ENCODE measurements around the gene ACTA2. TPM values are rescaled to one million over a fixed set of nuclear protein-coding genes. Genes with fewer than 3 reads are reported as not detected.

ACTA2 gene
- total RNA-seq, 1 experiment from 2014 or later = 2.4 TPM

DNA sequence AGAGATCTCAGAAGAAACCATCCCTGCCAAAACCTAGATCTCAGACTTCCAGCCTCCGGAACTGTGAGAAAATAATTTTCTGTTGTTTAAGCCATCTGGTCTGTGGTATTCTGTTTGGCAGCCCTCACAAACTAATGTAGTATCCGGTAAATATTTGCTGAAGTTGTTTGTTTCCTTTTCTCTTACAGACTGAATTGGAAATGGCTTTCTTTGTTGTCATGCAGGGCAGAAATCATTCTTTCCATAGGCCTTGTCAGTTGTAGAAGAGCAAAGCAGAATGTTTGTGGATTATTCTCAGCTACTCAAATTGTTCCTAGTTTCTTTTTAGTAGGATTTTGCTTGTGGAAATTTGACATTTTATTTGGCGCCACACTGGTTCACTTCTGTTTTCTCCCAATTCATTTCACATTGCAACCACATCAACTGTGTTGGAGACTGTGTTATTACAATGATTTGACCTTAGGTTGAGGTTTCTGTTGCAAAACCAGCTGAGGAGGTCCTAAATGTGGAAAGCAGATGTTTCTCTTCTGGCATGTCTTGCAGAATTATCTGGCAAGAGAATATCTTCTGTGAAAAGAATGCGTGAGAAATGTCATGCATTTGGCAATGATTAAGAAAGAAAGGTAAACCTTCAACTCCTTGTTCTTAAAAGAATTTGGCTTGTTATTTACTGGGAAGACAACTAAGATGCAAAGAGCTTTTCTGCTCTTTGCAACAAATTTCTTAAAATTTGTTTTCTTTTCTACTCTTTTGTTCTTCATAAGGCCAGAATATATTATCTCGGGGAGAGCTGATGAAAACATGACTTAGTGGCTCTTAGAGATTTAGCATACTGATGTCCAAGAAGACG lies 25.8 kb downstream of the ACTA2 start:
- Histone ChIP-seq H4K8ac (replicated peaks; ENCODE audit: insufficient read length, low read depth, low read length) (no peak overlapping the region), H3K23me2 (ENCODE audit: insufficient read length, low read depth, low read length, poor library complexity, severe bottlenecking) (no peaks in the 10 kb centered on the region), H3K14ac (ENCODE audit: insufficient read depth, low read length) (no peak overlapping the region), H2BK12ac (ENCODE audit: insufficient read length, low read depth, low read length) (no peak overlapping the region), H2BK15ac (ENCODE audit: low read depth, low read length) (no peak overlapping the region), H3K9me3 (ENCODE audit: control insufficient read depth, low read depth, low read length) (no peaks in the 10 kb centered on the region), H3K79me2 (ENCODE audit: insufficient read depth, low read length) (no peaks in the 10 kb centered on the region), H3K27me3 (ENCODE audit: insufficient read depth, low read length) (no peaks in the 10 kb centered on the region), H3K27ac (ENCODE audit: insufficient read length, low read depth, low read length) (no peak overlapping the region), H4K91ac (ENCODE audit: insufficient read length, low read depth, low read length) (no peak overlapping the region), H3T11ph (ENCODE audit: low read length) (no peak overlapping the region), H3K18ac (ENCODE audit: insufficient read length, low read depth, low read length) (no peak overlapping the region), H3K4me1 (ENCODE audit: insufficient read depth, low read length) (no peaks in the 10 kb centered on the region; the same call in 1 of the 2 replicates), H3K56ac (ENCODE audit: insufficient read length, low read depth, low read length) (no peak overlapping the region), H3K4ac (ENCODE audit: low read depth, low read length) (no peak overlapping the region), H3K79me1 (ENCODE audit: insufficient read depth, low read depth, low read length, poor library complexity, severe bottlenecking) (no peaks in the 10 kb centered on the region), H2AFZ (ENCODE audit: low read length) (no peak overlapping the region), H2BK120ac (ENCODE audit: low read depth, low read length, poor library complexity, severe bottlenecking) (no peak overlapping the region), H3K9ac (ENCODE audit: extremely low read depth, insufficient read length, low read length) (no peak overlapping the region), H2BK20ac (ENCODE audit: low read depth, low read length, poor library complexity, severe bottlenecking) (no peak overlapping the region), H3K23ac (ENCODE audit: insufficient read length, low read depth, low read length) (no peak overlapping the region), H2BK5ac (ENCODE audit: insufficient read length, low read length) (no peak overlapping the region), H3K4me2 (ENCODE audit: insufficient read depth, insufficient read length, low read length) (no peak overlapping the region), H2AK5ac (ENCODE audit: insufficient read length, low read length) (no peak overlapping the region), H4K5ac (ENCODE audit: insufficient read length, low read depth, low read length) (no peak overlapping the region), H4K20me1 (ENCODE audit: control insufficient read depth, insufficient read depth, insufficient read length) (no peaks in the 10 kb centered on the region)
- Mint-ChIP-seq H3K27me3 (ENCODE audit: low read depth) (no peaks in the 10 kb centered on the region), H3K4me1 (peaks cover 0 to 7% of the 10 kb centered on the region in 2 experiments; a peak in 2 of 4 replicates), H3K36me3 (ENCODE audit: insufficient read depth in 1 of 3, low read depth in 3 of 3) (peaks cover 0 to 2% (median 0%) of the 10 kb centered on the region in 3 experiments; a peak in 1 of 7 replicates), H3K9me3 (no peaks in the 10 kb centered on the region), H3K4me3 (no peak overlapping the region), H3K27ac (no peak overlapping the region; a peak in 1 of 7 replicates)
- TF ChIP-seq, protein P1, sequence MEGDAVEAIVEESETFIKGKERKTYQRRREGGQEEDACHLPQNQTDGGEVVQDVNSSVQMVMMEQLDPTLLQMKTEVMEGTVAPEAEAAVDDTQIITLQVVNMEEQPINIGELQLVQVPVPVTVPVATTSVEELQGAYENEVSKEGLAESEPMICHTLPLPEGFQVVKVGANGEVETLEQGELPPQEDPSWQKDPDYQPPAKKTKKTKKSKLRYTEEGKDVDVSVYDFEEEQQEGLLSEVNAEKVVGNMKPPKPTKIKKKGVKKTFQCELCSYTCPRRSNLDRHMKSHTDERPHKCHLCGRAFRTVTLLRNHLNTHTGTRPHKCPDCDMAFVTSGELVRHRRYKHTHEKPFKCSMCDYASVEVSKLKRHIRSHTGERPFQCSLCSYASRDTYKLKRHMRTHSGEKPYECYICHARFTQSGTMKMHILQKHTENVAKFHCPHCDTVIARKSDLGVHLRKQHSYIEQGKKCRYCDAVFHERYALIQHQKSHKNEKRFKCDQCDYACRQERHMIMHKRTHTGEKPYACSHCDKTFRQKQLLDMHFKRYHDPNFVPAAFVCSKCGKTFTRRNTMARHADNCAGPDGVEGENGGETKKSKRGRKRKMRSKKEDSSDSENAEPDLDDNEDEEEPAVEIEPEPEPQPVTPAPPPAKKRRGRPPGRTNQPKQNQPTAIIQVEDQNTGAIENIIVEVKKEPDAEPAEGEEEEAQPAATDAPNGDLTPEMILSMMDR (conservative IDR thresholded peaks at IDR 0.05) = no peak
- no CpG with 5 or more reads among the region's 6 CpGs for WGBS (ENCODE audit: extremely low coverage, insufficient read length, low lambda C conversion rate)
- DNase-seq = no peak
